K562 (cell line): ENCODE data around the gene SCUBE2. TPM values are rescaled to one million over a fixed set of nuclear protein-coding genes. Genes with fewer than 3 reads are reported as not detected.

Experiments
- ATAC-seq: fragments of 200-7000 bp; cut with Tn5 transposase; 3 replicates; pipeline ENCODE4 v1.9.1; 2020; ENCODE audit warnings: moderate library complexity
- BruUV-seq: library from RNA; stranded (reverse); fragments of 400-500 nt; replicated peaks from 2 replicates; lab custom pipeline; 2021; lab: Mats Ljungman, UMichigan
- CTCF ChIA-PET: fragments of 300-600 bp; formaldehyde crosslinking; extraction: SDS; loops from one replicate; lab custom pipeline; 2021; ENCODE audit warnings: low intra/inter-chr PET ratio; lab: Yijun Ruan, JAX
- POLR2A ChIA-PET: fragments of 300-600, 350-650 bp; sonication (Branson Sonifier 250); formaldehyde crosslinking; extraction: SDS; loops from one replicate; lab custom pipeline; 2021; ENCODE audit warnings: antibody characterized with exemption, inconsistent platforms; lab: Yijun Ruan, JAX
- DNase-seq, 4 experiments: peaks; one replicate each; pipeline versions ENCODE4 v3.0.0 to v3.0.0-alpha.2; 2011 to 2018; ENCODE audit warnings: low spot score in 3 of 4, mixed read lengths in 3 of 4; ENCODE audit errors: extremely low read depth in 1 of 4
- FAIRE-seq: peaks from 2 replicates; lab custom pipeline; 2011; peaks lifted over from hg19 to GRCh38; lab: Jason Lieb, UNC
- H2AFZ ChIP-seq: 2 replicates; pipeline ENCODE4 v1.6.0; 2011; ENCODE audit warnings: low read depth, low read length, control low read depth, inconsistent platforms
- H3K27ac ChIP-seq: fragments of 200-600 bp; 3 replicates; pipeline ENCODE4 v1.8.0; 2011; ENCODE audit warnings: low read depth, mild to moderate bottlenecking, control low read depth, inconsistent platforms, low read length, moderate library complexity, mixed read lengths; ENCODE audit errors: extremely low read depth
- H3K27me3 ChIP-seq, 2 experiments: fragments of 300-600 bp in 1 of 2; 2 replicates in 1 of 2; 3 replicates in 1 of 2; pipeline versions ENCODE4 v1.6.0 to v1.8.0; 2011; ENCODE audit warnings: inconsistent platforms in 2 of 2, low read length in 2 of 2, mild to moderate bottlenecking in 1 of 2, mixed read lengths in 1 of 2, moderate library complexity in 1 of 2; ENCODE audit not compliant: control insufficient read depth in 2 of 2, insufficient read depth in 2 of 2
- H3K36me3 ChIP-seq: fragments of 300-600 bp; 3 replicates; pipeline ENCODE4 v1.8.0; 2011; ENCODE audit warnings: mild to moderate bottlenecking, low read length, inconsistent platforms; ENCODE audit not compliant: control insufficient read depth, insufficient read depth
- H3K4me1 ChIP-seq, 2 experiments: fragments of 200-600 bp in 1 of 2; replicated peaks in 1 of 2; 2 replicates in 1 of 2; 3 replicates in 1 of 2; pipeline versions ENCODE4 v1.5.1 to v1.8.0; 2011; ENCODE audit warnings: inconsistent platforms in 2 of 2, low read length in 2 of 2, mild to moderate bottlenecking in 1 of 2, mixed read lengths in 1 of 2, moderate library complexity in 1 of 2; ENCODE audit not compliant: control insufficient read depth in 2 of 2, insufficient read depth in 2 of 2
- H3K4me2 ChIP-seq: 2 replicates; pipeline ENCODE4 v1.6.1; 2011; ENCODE audit warnings: low read length, control low read depth, inconsistent platforms, mixed read lengths; ENCODE audit not compliant: insufficient read depth
- H3K4me3 ChIP-seq: fragments of 200-600 bp; sonication (generic), shearing (Covaris generic); 2 replicates; pipeline ENCODE4 v1.5.1; 2016; ENCODE audit warnings: control low read depth, inconsistent platforms
- H3K79me2 ChIP-seq: fragments of 200-600 bp; 3 replicates; pipeline ENCODE4 v1.8.0; 2011; ENCODE audit warnings: low read length, inconsistent platforms; ENCODE audit not compliant: control insufficient read depth, insufficient read depth
- H3K9ac ChIP-seq, 2 experiments: 2 replicates each; pipeline versions ENCODE4 v1.6.0 to v1.6.1; 2011; ENCODE audit warnings: low read depth in 2 of 2, low read length in 2 of 2, control low read depth in 1 of 2, inconsistent platforms in 1 of 2, mild to moderate bottlenecking in 1 of 2, mixed read lengths in 1 of 2; ENCODE audit not compliant: insufficient read depth in 1 of 2
- H3K9me1 ChIP-seq: one replicate; pipeline ENCODE4 v1.6.0; 2011; ENCODE audit warnings: inconsistent platforms, mild to moderate bottlenecking, low read length, moderate library complexity; ENCODE audit not compliant: control insufficient read depth, insufficient read depth
- H3K9me3 ChIP-seq: replicated peaks from 2 replicates; pipeline ENCODE4 v1.5.1; 2011; ENCODE audit warnings: low read depth, low read length, inconsistent platforms; ENCODE audit not compliant: control insufficient read depth, insufficient read depth
- H4K20me1 ChIP-seq: replicated peaks from 2 replicates; pipeline ENCODE4 v1.6.1; 2011; ENCODE audit warnings: low read length, inconsistent platforms, mixed read lengths; ENCODE audit not compliant: control insufficient read depth, insufficient read depth
- ARNT ChIP-seq, 2 experiments: fragments of 450-650 bp; IDR thresholded peaks; 2 replicates each; pipeline ENCODE4 v1.6.1; 2016; ENCODE audit warnings: mild to moderate bottlenecking in 1 of 2
- ATF1 ChIP-seq, 2 experiments: fragments of 450-650 bp in 1 of 2; IDR thresholded peaks; 2 replicates each; pipeline ENCODE4 v1.6.1; 2016; ENCODE audit warnings: missing compliant biosample characterization in 1 of 2, missing genetic modification characterization in 1 of 2
- GTF2E2 ChIP-seq: fragments of 200-800 bp; sonication (Bioruptor generic); IDR thresholded peaks from 2 replicates; pipeline ENCODE4 v1.6.1; 2016; ENCODE audit warnings: missing genetic modification characterization, missing compliant biosample characterization
- HMGN3 ChIP-seq: IDR thresholded peaks from 2 replicates; pipeline ENCODE4 v1.6.1; 2011; ENCODE audit warnings: borderline replicate concordance, low read depth, mild to moderate bottlenecking, mixed read lengths, low read length; ENCODE audit not compliant: insufficient read length; ENCODE audit errors: extremely low read depth
- MYNN ChIP-seq, 2 experiments: sonication (generic); formaldehyde crosslinking in 1 of 2; IDR thresholded peaks; 2 replicates each; pipeline versions ENCODE4 v1.5.0 to v1.6.1; 2016 to 2020; ENCODE audit warnings: antibody characterized with exemption in 1 of 2, missing genetic modification reagents in 1 of 2
- NELFE ChIP-seq: IDR thresholded peaks from 2 replicates; pipeline ENCODE4 v1.6.1; 2011; ENCODE audit warnings: mild to moderate bottlenecking; ENCODE audit not compliant: insufficient read depth, insufficient read length
- RFX1 ChIP-seq: fragments of 450-650 bp; IDR thresholded peaks from 2 replicates; pipeline ENCODE4 v1.6.1; 2016; ENCODE audit warnings: mild to moderate bottlenecking, moderate library complexity
- RFX7 ChIP-seq: fragments of 250-450 bp; sonication (Bioruptor Pico); IDR thresholded peaks from 2 replicates; pipeline ENCODE4 v1.5.1; 2021; ENCODE audit warnings: mild to moderate bottlenecking
- SP1 ChIP-seq: sonication (generic); formaldehyde crosslinking; IDR thresholded peaks from 2 replicates; pipeline ENCODE4 v1.8.1; 2022; ENCODE audit warnings: mild to moderate bottlenecking, missing genetic modification reagents
- TAF7 ChIP-seq: fragments of 450-650 bp; IDR thresholded peaks from 2 replicates; pipeline ENCODE4 v1.6.1; 2016; ENCODE audit warnings: missing genetic modification characterization, missing compliant biosample characterization
- TEAD1 ChIP-seq, 2 experiments: fragments of 450-650 bp in 1 of 2; sonication (generic) in 1 of 2; formaldehyde crosslinking; IDR thresholded peaks; 2 replicates each; pipeline versions ENCODE4 v1.4.0 to v1.8.0; 2020 to 2022; ENCODE audit warnings: mild to moderate bottlenecking in 2 of 2, missing genetic modification reagents in 1 of 2
- ZBTB33 ChIP-seq: sonication (generic); formaldehyde crosslinking; IDR thresholded peaks from 2 replicates; pipeline ENCODE4 v1.8.1; 2023; ENCODE audit warnings: mild to moderate bottlenecking, missing genetic modification reagents
- ZNF589 ChIP-seq: fragments of 200-800 bp; sonication (Bioruptor generic); IDR thresholded peaks from 2 replicates; pipeline ENCODE4 v1.6.1; 2016; ENCODE audit warnings: low read depth, missing genetic modification characterization, missing compliant biosample characterization
- ZNF655 ChIP-seq: fragments of 250-450 bp; sonication (Bioruptor Pico); IDR thresholded peaks from 2 replicates; pipeline ENCODE4 v1.5.0; 2021
- WGBS: fragments of 100-300 bp; shearing (Covaris generic); methylation state at CpG from one replicate; pipeline ENCODE4 v1.1.6; 2016; ENCODE audit warnings: low coverage, mixed read lengths; ENCODE audit not compliant: insufficient coverage; ENCODE audit errors: missing lambda C conversion rate; 5-methylcytosine and 5-hydroxymethylcytosine counted together
- in situ Hi-C: fragments of 300-500 bp; cut with MboI; formaldehyde crosslinking; loops from 4 replicates; pipeline ENCODE4 v1.15.0; 2018; ENCODE audit warnings: inconsistent platforms, mixed read lengths
- intact Hi-C: fragments of 100-400 bp; cut with micrococcal nuclease; formaldehyde crosslinking; loops from 2 replicates; pipeline ENCODE4 v1.14.2; 2022
- polyA plus RNA-seq, 8 experiments: library from polyadenylated mRNA; depleted of rRNA in 4 of 8; stranded (reverse) in 5 of 8; unstranded in 3 of 8; fragments of >200 nt; fragmentation: Nextera tagmentation in 2 of 8; fragmentation: Illumina TruSeq in 1 of 8; extraction: Ambion mirVana in 2 of 8; extraction: Trizol in 1 of 8; gene quantifications; 2 replicates each; pipeline versions ENCODE4 v1.2.1 to v1.2.3, GENCODE V29; 2011 to 2014; ENCODE audit warnings: inconsistent platforms in 1 of 8, missing spikeins in 1 of 8
- total RNA-seq, 7 experiments: library from RNA; depleted of rRNA in 6 of 7; stranded (reverse); fragments of >200 nt in 6 of 7; fragmentation: Illumina TruSeq in 2 of 7; extraction: Trizol in 2 of 7; gene quantifications; 2 replicates each; pipeline versions ENCODE4 v1.2.1 to v1.2.3, GENCODE V29; 2011 to 2021; ENCODE audit warnings: low replicate concordance in 1 of 7
- TF ChIP-seq, protein P1 (sequence below), 2 experiments: fragments of 450-650 bp in 1 of 2; IDR thresholded peaks; 2 replicates each; pipeline ENCODE4 v1.6.1; 2011 to 2017; ENCODE audit warnings: low read depth in 2 of 2, antibody characterized with exemption in 1 of 2, borderline replicate concordance in 1 of 2, low read length in 1 of 2, mild to moderate bottlenecking in 1 of 2, mixed read lengths in 1 of 2; ENCODE audit not compliant: control insufficient read depth in 1 of 2

Gene SCUBE2
- total and polyA plus RNA-seq, 9 of the 15 experiments (the other 6 are each of a cell fraction or from before 2014, with no cell fraction given): 0.06 to 0.40 (median 0.07) TPM; not detected in 6

DNA sequence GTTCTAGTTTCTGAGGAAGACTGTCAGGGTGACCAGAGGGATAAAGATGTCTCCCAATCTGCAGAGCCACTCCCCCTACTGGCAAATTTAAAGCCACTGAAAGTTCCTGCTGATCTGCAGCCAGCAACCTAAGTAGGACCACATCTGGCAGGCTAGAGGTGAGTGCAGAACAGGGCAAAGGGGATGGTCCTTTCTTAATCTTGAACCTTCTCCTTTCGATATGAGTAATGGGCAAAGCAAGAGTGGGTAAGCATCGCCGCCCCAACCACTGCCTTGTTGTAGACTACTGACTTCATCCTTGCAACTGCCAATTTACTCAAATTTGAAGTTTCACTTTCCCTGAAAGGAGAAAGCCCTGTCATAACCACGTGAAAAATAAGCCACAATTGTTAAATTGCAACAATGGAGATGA is 30.7 kb downstream of the SCUBE2 start (continued):
- TF ChIP-seq, protein P1, sequence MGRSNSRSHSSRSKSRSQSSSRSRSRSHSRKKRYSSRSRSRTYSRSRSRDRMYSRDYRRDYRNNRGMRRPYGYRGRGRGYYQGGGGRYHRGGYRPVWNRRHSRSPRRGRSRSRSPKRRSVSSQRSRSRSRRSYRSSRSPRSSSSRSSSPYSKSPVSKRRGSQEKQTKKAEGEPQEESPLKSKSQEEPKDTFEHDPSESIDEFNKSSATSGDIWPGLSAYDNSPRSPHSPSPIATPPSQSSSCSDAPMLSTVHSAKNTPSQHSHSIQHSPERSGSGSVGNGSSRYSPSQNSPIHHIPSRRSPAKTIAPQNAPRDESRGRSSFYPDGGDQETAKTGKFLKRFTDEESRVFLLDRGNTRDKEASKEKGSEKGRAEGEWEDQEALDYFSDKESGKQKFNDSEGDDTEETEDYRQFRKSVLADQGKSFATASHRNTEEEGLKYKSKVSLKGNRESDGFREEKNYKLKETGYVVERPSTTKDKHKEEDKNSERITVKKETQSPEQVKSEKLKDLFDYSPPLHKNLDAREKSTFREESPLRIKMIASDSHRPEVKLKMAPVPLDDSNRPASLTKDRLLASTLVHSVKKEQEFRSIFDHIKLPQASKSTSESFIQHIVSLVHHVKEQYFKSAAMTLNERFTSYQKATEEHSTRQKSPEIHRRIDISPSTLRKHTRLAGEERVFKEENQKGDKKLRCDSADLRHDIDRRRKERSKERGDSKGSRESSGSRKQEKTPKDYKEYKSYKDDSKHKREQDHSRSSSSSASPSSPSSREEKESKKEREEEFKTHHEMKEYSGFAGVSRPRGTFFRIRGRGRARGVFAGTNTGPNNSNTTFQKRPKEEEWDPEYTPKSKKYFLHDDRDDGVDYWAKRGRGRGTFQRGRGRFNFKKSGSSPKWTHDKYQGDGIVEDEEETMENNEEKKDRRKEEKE (IDR thresholded peaks at IDR 0.05; ENCODE audit: borderline replicate concordance in 1 of 2, control insufficient read depth in 1 of 2, low read depth in 2 of 2, low read length in 1 of 2): no peak

DNA sequence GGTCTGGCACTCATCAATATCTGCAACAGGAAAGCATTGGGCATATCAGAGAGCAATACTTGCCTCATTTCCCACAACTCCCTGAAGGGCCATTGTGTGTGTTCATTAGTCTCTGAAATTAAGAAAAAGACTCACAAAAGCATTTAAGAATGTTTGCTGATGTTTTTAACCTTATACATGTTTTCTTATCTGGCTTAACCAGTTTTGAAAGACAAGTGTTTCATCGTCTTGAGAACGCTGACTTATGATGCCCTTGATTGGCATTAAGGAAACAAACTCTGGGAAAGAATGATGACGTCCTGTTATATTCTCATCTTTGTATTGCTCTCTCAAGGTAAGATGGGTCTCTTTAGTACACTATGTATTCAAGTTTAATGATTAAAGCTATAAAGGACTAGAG is 32.0 kb downstream of the SCUBE2 start:
- 4% methylated on average over 3 of the region's 3 CpGs for WGBS
- Histone ChIP-seq H4K20me1 (no peaks in the 10 kb centered on the region), H3K27ac (no peak overlapping the region), H3K4me1 (no peaks in the 10 kb centered on the region; a peak in 1 of 5 replicates), H3K27me3 (peaks cover 16 to 33% of the 10 kb centered on the region in 2 experiments), H3K36me3 (no peaks in the 10 kb centered on the region), H2AFZ (no peak overlapping the region), H3K4me2 (no peak overlapping the region), H3K79me2 (no peaks in the 10 kb centered on the region), H3K4me3 (no peak overlapping the region), H3K9ac (no peak overlapping the region), H3K9me3 (no peaks in the 10 kb centered on the region), H3K9me1 (no peaks in the 10 kb centered on the region)
- ATAC-seq (no peak), DNase-seq (no peak), FAIRE-seq (no peak)
- in situ Hi-C loops (no loop called here), intact Hi-C loops (no loop called here)
- CTCF ChIA-PET: no interaction called here
- no TSS peak for BruUV-seq
- POLR2A ChIA-PET: interaction anchor here (2.9 kb wide), 1 partner anchor 12 kb away, joined by 8 read pairs; no protein-coding TSS in a partner anchor
- TF ChIP-seq ZNF655 (CRISPR knock-in tag): no peak
- TF ChIP-seq RFX7: no peak
- TF ChIP-seq NELFE: no peak
- TF ChIP-seq ARNT (IDR thresholded peaks at IDR 0.05): no peak
- TF ChIP-seq SP1 (CRISPR knock-in tag): no peak
- no peak for TF ChIP-seq GTF2E2 (tag)
- no peak for TF ChIP-seq TEAD1 (CRISPR knock-in tag; IDR thresholded peaks at IDR 0.05)
- no peak for TF ChIP-seq ATF1 (CRISPR knock-in tag; IDR thresholded peaks at IDR 0.05)
- no peak for TF ChIP-seq ATF1 (tag; IDR thresholded peaks at IDR 0.05)
- no peak for TF ChIP-seq TAF7 (tag)
- no peak for TF ChIP-seq HMGN3
- no peak for TF ChIP-seq ZNF589 (CRISPR knock-in tag)
- TF ChIP-seq RFX1: no peak
- TF ChIP-seq ZBTB33: no peak
- no peak for TF ChIP-seq MYNN (IDR thresholded peaks at IDR 0.05)
- TF ChIP-seq MYNN (CRISPR knock-in tag; IDR thresholded peaks at IDR 0.05): no peak
